Mesodermal cell (in vitro differentiated cells): Measurements from ENCODE around the gene MGMT.

ENCODE experiments used
- H3K27ac ChIP-seq: 2 replicates; pipeline ENCODE4 v1.7.0; 2013; ENCODE audit warnings: mild to moderate bottlenecking, low read depth, low read length, moderate library complexity; ENCODE audit not compliant: severe bottlenecking
- H3K36me3 ChIP-seq: 2 replicates; pipeline ENCODE4 v1.7.1; 2013; ENCODE audit warnings: mild to moderate bottlenecking, low read length, moderate library complexity; ENCODE audit not compliant: control insufficient read depth, insufficient read depth
- H3K4me1 ChIP-seq: one replicate; pipeline ENCODE4 v1.7.1; 2013; ENCODE audit warnings: mild to moderate bottlenecking, low read length; ENCODE audit not compliant: insufficient read depth, control insufficient read depth, poor library complexity, severe bottlenecking
- H3K4me3 ChIP-seq: 2 replicates; pipeline ENCODE4 v1.7.0; 2013; ENCODE audit warnings: low read length, control low read depth, mild to moderate bottlenecking; ENCODE audit not compliant: insufficient read depth, poor library complexity, severe bottlenecking; ENCODE audit errors: extremely low read depth
- H3K9me3 ChIP-seq: 2 replicates; pipeline ENCODE4 v1.7.1; 2013; ENCODE audit warnings: mild to moderate bottlenecking, low read length, moderate library complexity; ENCODE audit not compliant: control insufficient read depth
- WGBS, 2 experiments: methylation state at CpG; one replicate each; pipeline ENCODE4 v1.1.5; 2013; ENCODE audit warnings: missing lambda C conversion rate in 2 of 2; ENCODE audit not compliant: insufficient coverage in 2 of 2; 5-methylcytosine and 5-hydroxymethylcytosine counted together

Gene MGMT

GRCh38 chr10:129637846-129638245 lies 170.8 kb downstream of the MGMT start:
- H3K9me3 ChIP-seq = no peaks in the 10 kb centered on the region
- H3K27ac ChIP-seq = no peak overlapping the region
- WGBS, 2 experiments = 82 to 88% methylated on average over 3 of the region's 5 CpGs
- H3K4me1 ChIP-seq = peaks cover 5% of the 10 kb centered on the region
- no peaks in the 10 kb centered on the region for H3K36me3 ChIP-seq
- no peak overlapping the region for H3K4me3 ChIP-seq

- WGBS, 2 experiments = no CpG with 5 or more reads among the region's 2 CpGs
- H3K9me3 ChIP-seq = no peaks in the 10 kb centered on the region
- H3K4me1 ChIP-seq = peaks cover 6% of the 10 kb centered on the region
- H3K27ac ChIP-seq = no peak overlapping the region
- no peak overlapping the region for H3K4me3 ChIP-seq
- H3K36me3 ChIP-seq = no peaks in the 10 kb centered on the region
These were observed 174.3 kb downstream of the MGMT start for GRCh38 chr10:129641351-129641750.

- 82 to 92% methylated on average over 2 of the region's 8 CpGs for WGBS, 2 experiments
These were observed 174.9 kb downstream of the MGMT start for GRCh38 chr10:129641982-129642381.

GRCh38 chr10:129642427-129642826 lies 175.4 kb downstream of the MGMT start:
- WGBS, 2 experiments = 61 to 73% methylated on average over 3 of the region's 3 CpGs
- Histone ChIP-seq H3K9me3 (no peaks in the 10 kb centered on the region), H3K4me3 (no peak overlapping the region), H3K27ac (no peak overlapping the region), H3K36me3 (no peaks in the 10 kb centered on the region), H3K4me1 (peaks cover 6% of the 10 kb centered on the region)

More at GRCh38 chr10:129641982-129642381, 174.9 kb downstream of the MGMT start:
- peaks cover 6% of the 10 kb centered on the region for H3K4me1 ChIP-seq
- H3K27ac ChIP-seq = no peak overlapping the region
- H3K9me3 ChIP-seq = no peaks in the 10 kb centered on the region
- no peaks in the 10 kb centered on the region for H3K36me3 ChIP-seq
- H3K4me3 ChIP-seq = no peak overlapping the region

- H3K36me3 ChIP-seq = no peaks in the 10 kb centered on the region
- no peaks in the 10 kb centered on the region for H3K9me3 ChIP-seq
- H3K27ac ChIP-seq = no peak overlapping the region
- 85 to 89% methylated on average over 7 to 8 of the region's 8 CpGs for whole genome bisulfite sequencing, 2 experiments
- peaks cover 6% of the 10 kb centered on the region for H3K4me1 ChIP-seq
- no peak overlapping the region for H3K4me3 ChIP-seq
These were observed 176.2 kb downstream of the MGMT start for GRCh38 chr10:129643266-129643665.

- 88 to 93% methylated on average over 9 to 11 of the region's 11 CpGs for WGBS, 2 experiments
- no peaks in the 10 kb centered on the region for H3K36me3 ChIP-seq
- no peak overlapping the region for H3K4me3 ChIP-seq
- peaks cover 10% of the 10 kb centered on the region for H3K4me1 ChIP-seq
- H3K27ac ChIP-seq = no peak overlapping the region
- no peaks in the 10 kb centered on the region for H3K9me3 ChIP-seq
These were observed 178.4 kb downstream of the MGMT start for GRCh38 chr10:129645487-129645886.

- Histone ChIP-seq H3K4me3 (no peak overlapping the region), H3K27ac (no peak overlapping the region), H3K4me1 (peaks cover 10% of the 10 kb centered on the region), H3K36me3 (no peaks in the 10 kb centered on the region), H3K9me3 (no peaks in the 10 kb centered on the region)
- 91 to 96% methylated on average over 17 of the region's 17 CpGs for WGBS, 2 experiments
These were observed 179.9 kb downstream of the MGMT start for GRCh38 chr10:129646973-129647372.

GRCh38 chr10:129647590-129647989 lies 180.5 kb downstream of the MGMT start:
- H3K4me3 ChIP-seq = no peak overlapping the region

GRCh38 chr10:129648856-129649255 lies 181.8 kb downstream of the MGMT start:
- Histone ChIP-seq H3K4me3 (no peak overlapping the region), H3K36me3 (no peaks in the 10 kb centered on the region), H3K4me1 (peaks cover 5% of the 10 kb centered on the region), H3K27ac (no peak overlapping the region), H3K9me3 (no peaks in the 10 kb centered on the region)
- WGBS, 2 experiments = 78 to 100% methylated on average over 4 to 6 of the region's 6 CpGs

More at GRCh38 chr10:129647590-129647989, 180.5 kb downstream of the MGMT start:
- Histone ChIP-seq H3K27ac (no peak overlapping the region), H3K4me1 (peaks cover 8% of the 10 kb centered on the region), H3K36me3 (no peaks in the 10 kb centered on the region), H3K9me3 (no peaks in the 10 kb centered on the region)
- WGBS, 2 experiments = 89 to 100% methylated on average over 2 to 3 of the region's 4 CpGs

- 88 to 89% methylated on average over 4 to 9 of the region's 15 CpGs for WGBS, 2 experiments
- no peaks in the 10 kb centered on the region for H3K9me3 ChIP-seq
These were observed 185.0 kb downstream of the MGMT start for GRCh38 chr10:129652021-129652420.

GRCh38 chr10:129652521-129653201 lies 185.6 kb downstream of the MGMT start:
- 90 to 93% methylated on average over 21 to 22 of the region's 22 CpGs for WGBS, 2 experiments
- Histone ChIP-seq H3K4me3 (no peak overlapping the region), H3K36me3 (no peaks in the 10 kb centered on the region), H3K27ac (no peak overlapping the region), H3K4me1 (peaks cover 13% of the 10 kb centered on the region), H3K9me3 (no peaks in the 10 kb centered on the region)

More at GRCh38 chr10:129652021-129652420, 185.0 kb downstream of the MGMT start:
- Histone ChIP-seq H3K4me1 (peaks cover 13% of the 10 kb centered on the region), H3K27ac (no peak overlapping the region), H3K4me3 (no peak overlapping the region), H3K36me3 (no peaks in the 10 kb centered on the region)
